ENCODE measurements around the gene MRTO4.

The MRTO4 gene

DNA sequence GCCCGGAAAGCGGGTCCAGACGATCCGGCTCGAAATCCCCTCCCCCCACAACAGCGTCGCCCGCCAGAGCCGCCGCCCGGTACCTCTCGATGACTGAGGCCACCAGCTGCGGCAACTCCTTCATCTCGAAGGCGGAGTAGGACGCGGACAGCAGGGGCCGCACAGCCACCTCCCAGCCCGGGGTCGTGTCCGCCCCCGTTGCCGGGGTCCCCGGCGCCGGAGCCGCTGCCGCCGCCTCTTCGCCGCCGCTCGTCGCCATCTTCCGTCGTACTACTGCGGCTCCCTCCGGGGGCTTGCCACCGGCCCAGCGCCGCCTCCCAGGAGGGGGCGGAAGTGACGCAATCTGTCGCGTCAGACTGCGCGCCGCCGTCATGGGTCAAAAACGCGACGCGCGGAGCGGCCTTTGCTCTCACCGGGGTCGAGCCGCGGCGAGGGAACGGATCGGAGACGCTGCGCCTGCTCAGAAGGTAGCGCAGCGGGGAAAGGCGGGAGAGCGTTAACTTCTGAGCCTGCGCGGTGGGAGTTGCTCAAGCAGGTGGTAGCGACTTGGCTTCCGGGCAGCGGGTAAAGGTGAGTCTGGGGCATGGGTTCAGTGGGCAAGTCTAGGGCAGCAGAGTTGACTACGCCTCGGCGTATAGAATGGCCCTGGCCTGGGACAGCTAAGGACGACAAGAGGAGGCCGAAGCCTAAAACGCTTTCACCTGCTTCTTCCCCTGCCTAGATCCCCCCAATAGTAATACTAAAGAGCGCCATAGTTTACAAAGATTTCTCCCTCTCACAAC lies 41.4 kb upstream of the MRTO4 start, which contains the start of gene UBR4:
TSS of gene UBR4 (minus strand) at position 277 of the 782 bp plus-strand sequence. CDS start at position 259, 18 bp downstream.
- Histone ChIP-seq H3K36me3 (ENCODE audit: control insufficient read depth in 2 of 2, insufficient read depth in 1 of 2, low read length in 2 of 2) (peaks cover 0 to 25% of the 10 kb centered on the region in 2 experiments; a peak in 2 of 3 replicates), H3K27ac (ENCODE audit: extremely low read depth, low read depth, low read length) (peak within 1 kb of the TSS; percentile 65), H3K4me1 (ENCODE audit: control insufficient read depth, insufficient read depth, low read length) (peaks cover 6% of the 10 kb centered on the region; the same call in 1 of the 2 replicates), H3K4me3 (ENCODE audit: low read depth, low read length) (peak within 1 kb of the TSS; percentile 84), H3K9me3 (ENCODE audit: control insufficient read depth, insufficient read depth, low read depth, low read length) (no peaks in the 10 kb centered on the region)
- POLR2A ChIA-PET = interaction anchor here (1.7 to 1.9 kb wide), 2 partner anchors 9 to 41 kb away, joined by 7 to 8 read pairs; partner anchors contain the start of genes EMC1 and MRTO4
- CTCF ChIA-PET = interaction anchor here (0.8 to 1.0 kb wide), 2 partner anchors 25 to 47 kb away, joined by 3 read pairs; no protein-coding TSS in a partner anchor
- TF ChIP-seq, protein P1, sequence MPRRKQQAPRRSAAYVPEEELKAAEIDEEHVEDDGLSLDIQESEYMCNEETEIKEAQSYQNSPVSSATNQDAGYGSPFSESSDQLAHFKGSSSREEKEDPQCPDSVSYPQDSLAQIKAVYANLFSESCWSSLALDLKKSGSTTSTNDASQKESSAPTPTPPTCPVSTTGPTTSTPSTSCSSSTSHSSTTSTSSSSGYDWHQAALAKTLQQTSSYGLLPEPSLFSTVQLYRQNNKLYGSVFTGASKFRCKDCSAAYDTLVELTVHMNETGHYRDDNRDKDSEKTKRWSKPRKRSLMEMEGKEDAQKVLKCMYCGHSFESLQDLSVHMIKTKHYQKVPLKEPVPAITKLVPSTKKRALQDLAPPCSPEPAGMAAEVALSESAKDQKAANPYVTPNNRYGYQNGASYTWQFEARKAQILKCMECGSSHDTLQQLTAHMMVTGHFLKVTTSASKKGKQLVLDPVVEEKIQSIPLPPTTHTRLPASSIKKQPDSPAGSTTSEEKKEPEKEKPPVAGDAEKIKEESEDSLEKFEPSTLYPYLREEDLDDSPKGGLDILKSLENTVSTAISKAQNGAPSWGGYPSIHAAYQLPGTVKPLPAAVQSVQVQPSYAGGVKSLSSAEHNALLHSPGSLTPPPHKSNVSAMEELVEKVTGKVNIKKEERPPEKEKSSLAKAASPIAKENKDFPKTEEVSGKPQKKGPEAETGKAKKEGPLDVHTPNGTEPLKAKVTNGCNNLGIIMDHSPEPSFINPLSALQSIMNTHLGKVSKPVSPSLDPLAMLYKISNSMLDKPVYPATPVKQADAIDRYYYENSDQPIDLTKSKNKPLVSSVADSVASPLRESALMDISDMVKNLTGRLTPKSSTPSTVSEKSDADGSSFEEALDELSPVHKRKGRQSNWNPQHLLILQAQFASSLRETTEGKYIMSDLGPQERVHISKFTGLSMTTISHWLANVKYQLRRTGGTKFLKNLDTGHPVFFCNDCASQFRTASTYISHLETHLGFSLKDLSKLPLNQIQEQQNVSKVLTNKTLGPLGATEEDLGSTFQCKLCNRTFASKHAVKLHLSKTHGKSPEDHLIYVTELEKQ (tag by site-specific recombination; IDR thresholded peaks at IDR 0.05; ENCODE audit: borderline replicate concordance) = peak; percentile 89
- no peak; the same call in 1 of the 2 replicates for TF ChIP-seq WT1 (tag by site-specific recombination; IDR thresholded peaks at IDR 0.05)
- no peak for TF ChIP-seq ZNF121 (tag by site-specific recombination; IDR thresholded peaks at IDR 0.05)
- TF ChIP-seq ZNF423 (tag by site-specific recombination; IDR thresholded peaks at IDR 0.05) = no peak
- no peak for TF ChIP-seq ZNF830 (tag by site-specific recombination; IDR thresholded peaks at IDR 0.05; ENCODE audit: low read depth)
- TF ChIP-seq, protein P2, sequence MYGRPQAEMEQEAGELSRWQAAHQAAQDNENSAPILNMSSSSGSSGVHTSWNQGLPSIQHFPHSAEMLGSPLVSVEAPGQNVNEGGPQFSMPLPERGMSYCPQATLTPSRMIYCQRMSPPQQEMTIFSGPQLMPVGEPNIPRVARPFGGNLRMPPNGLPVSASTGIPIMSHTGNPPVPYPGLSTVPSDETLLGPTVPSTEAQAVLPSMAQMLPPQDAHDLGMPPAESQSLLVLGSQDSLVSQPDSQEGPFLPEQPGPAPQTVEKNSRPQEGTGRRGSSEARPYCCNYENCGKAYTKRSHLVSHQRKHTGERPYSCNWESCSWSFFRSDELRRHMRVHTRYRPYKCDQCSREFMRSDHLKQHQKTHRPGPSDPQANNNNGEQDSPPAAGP (tag by site-specific recombination; IDR thresholded peaks at IDR 0.05) = peak; percentile 84
- peak; percentile 82; the same call in 1 of the 2 replicates for TF ChIP-seq KLF8 (tag by site-specific recombination; IDR thresholded peaks at IDR 0.05)
- TF ChIP-seq ZNF670 (tag by site-specific recombination; IDR thresholded peaks at IDR 0.05; ENCODE audit: low read depth) = no peak
- no peak for TF ChIP-seq ZNF791 (tag by site-specific recombination; IDR thresholded peaks at IDR 0.05)
- peak; percentile 87 for TF ChIP-seq ZNF10 (tag by site-specific recombination; IDR thresholded peaks at IDR 0.05)
- no peak for TF ChIP-seq ZNF350 (tag by site-specific recombination; IDR thresholded peaks at IDR 0.05)
- 0 out of 2 replicates have a peak, but pooled peaks have one; percentile 40 for TF ChIP-seq MYNN (tag by site-specific recombination; IDR thresholded peaks at IDR 0.05; ENCODE audit: borderline replicate concordance)
- peak; percentile 56; the same call in 1 of the 2 replicates for TF ChIP-seq KLF1 (tag by site-specific recombination; IDR thresholded peaks at IDR 0.05)
- TF ChIP-seq SCRT1 (tag by site-specific recombination; IDR thresholded peaks at IDR 0.05; ENCODE audit: borderline replicate concordance) = peak; percentile 23; the same call in 1 of the 2 replicates
- peak; percentile 94 for TF ChIP-seq ZSCAN30 (tag by site-specific recombination; IDR thresholded peaks at IDR 0.05)
- 0 out of 2 replicates have a peak, but pooled peaks have one; percentile 22 for TF ChIP-seq IKZF3 (tag by site-specific recombination; IDR thresholded peaks at IDR 0.05)
- peak; percentile 91 for TF ChIP-seq SP2 (tag by site-specific recombination; IDR thresholded peaks at IDR 0.05)
- peak; percentile 94 for TF ChIP-seq GLIS2 (tag by site-specific recombination; IDR thresholded peaks at IDR 0.05)
- peak; percentile 74 for TF ChIP-seq SP3 (tag by site-specific recombination; IDR thresholded peaks at IDR 0.05)
- no peak; the same call in 1 of the 2 replicates for TF ChIP-seq TCF7L2 (IDR thresholded peaks at IDR 0.05; ENCODE audit: borderline replicate concordance, low read depth, low read length)
- TF ChIP-seq ZNF311 (tag by site-specific recombination; IDR thresholded peaks at IDR 0.05; ENCODE audit: borderline replicate concordance) = no peak
- peak; percentile 43; the same call in 1 of the 2 replicates for TF ChIP-seq MZF1 (tag by site-specific recombination; IDR thresholded peaks at IDR 0.05; ENCODE audit: borderline replicate concordance)
- no peak for TF ChIP-seq ZNF530 (tag by site-specific recombination; IDR thresholded peaks at IDR 0.05; ENCODE audit: low read depth)
- peak; percentile 48 for TF ChIP-seq ZNF341 (tag by site-specific recombination; IDR thresholded peaks at IDR 0.05; ENCODE audit: low read depth)
- no peak for TF ChIP-seq ZNF626 (tag by site-specific recombination; IDR thresholded peaks at IDR 0.05)
- TF ChIP-seq OVOL3 (tag by site-specific recombination; IDR thresholded peaks at IDR 0.05) = no peak; the same call in 1 of the 2 replicates
- 0 out of 2 replicates have a peak, but pooled peaks have one; percentile 58 for TF ChIP-seq REPIN1 (tag by site-specific recombination; IDR thresholded peaks at IDR 0.05; ENCODE audit: low read depth)
- no peak for TF ChIP-seq ZNF777 (tag by site-specific recombination; IDR thresholded peaks at IDR 0.05; ENCODE audit: borderline replicate concordance)
- TF ChIP-seq HOXA7 (CRISPR knock-in tag; IDR thresholded peaks at IDR 0.05; ENCODE audit: borderline replicate concordance) = no peak
- TF ChIP-seq SALL2 (tag by site-specific recombination; IDR thresholded peaks at IDR 0.05; ENCODE audit: borderline replicate concordance) = no peak; the same call in 1 of the 2 replicates
- TF ChIP-seq GFI1B (tag by site-specific recombination; IDR thresholded peaks at IDR 0.05) = no peak
- no peak; the same call in 1 of the 2 replicates for TF ChIP-seq ZNF146 (tag by site-specific recombination; IDR thresholded peaks at IDR 0.05)
- TF ChIP-seq ZNF132 (tag by site-specific recombination; IDR thresholded peaks at IDR 0.05; ENCODE audit: borderline replicate concordance) = no peak
- no peak for TF ChIP-seq ZNF426 (tag by site-specific recombination; IDR thresholded peaks at IDR 0.05)
- TF ChIP-seq ZNF624 (tag by site-specific recombination; IDR thresholded peaks at IDR 0.05) = no peak

All from HEK293 (cell line).